CD14-positive monocyte (primary cell): ENCODE results near the gene THAP7. TPM values are rescaled to one million over a fixed set of nuclear protein-coding genes. Genes with fewer than 3 reads are reported as not detected.

ENCODE experiments used
- DNase-seq, 3 donors: peaks; one replicate each; pipeline ENCODE4 v3.0.0-alpha.2; 2011 to 2022
- H2AFZ ChIP-seq: 2 replicates; pipeline ENCODE4 v1.6.0; 2012; ENCODE audit warnings: mild to moderate bottlenecking, low read depth, low read length, inconsistent platforms; ENCODE audit not compliant: insufficient read depth, poor library complexity, severe bottlenecking
- H3K27ac ChIP-seq, 2 donors: 1 replicate in 1 of 2; 2 replicates in 1 of 2; pipeline ENCODE4 v1.5.1; 2012 to 2013; ENCODE audit warnings: low read length in 2 of 2, control low read depth in 1 of 2, inconsistent platforms in 1 of 2, low read depth in 1 of 2, mild to moderate bottlenecking in 1 of 2
- H3K27me3 ChIP-seq, 2 donors: one replicate each; pipeline versions ENCODE4 v1.6.0 to v1.6.1; 2011 to 2013; ENCODE audit warnings: low read length in 2 of 2; ENCODE audit not compliant: control insufficient read depth in 2 of 2, insufficient read depth in 2 of 2
- H3K36me3 ChIP-seq, 2 donors: replicated peaks in 1 of 2; 1 replicate in 1 of 2; 2 replicates in 1 of 2; pipeline versions ENCODE4 v1.5.1 to v1.6.1; 2012 to 2013; ENCODE audit warnings: low read length in 2 of 2, control low read depth in 1 of 2, inconsistent platforms in 1 of 2, mild to moderate bottlenecking in 1 of 2; ENCODE audit not compliant: insufficient read depth in 2 of 2, control insufficient read depth in 1 of 2
- H3K4me1 ChIP-seq, 2 donors: 1 replicate in 1 of 2; 2 replicates in 1 of 2; pipeline versions ENCODE4 v1.5.1 to v1.6.1; 2012 to 2013; ENCODE audit warnings: low read length in 2 of 2, control low read depth in 1 of 2, inconsistent platforms in 1 of 2, mild to moderate bottlenecking in 1 of 2, moderate library complexity in 1 of 2; ENCODE audit not compliant: insufficient read depth in 2 of 2, control insufficient read depth in 1 of 2
- H3K4me2 ChIP-seq: replicated peaks from 2 replicates; pipeline ENCODE3; 2012; ENCODE audit warnings: low read length, moderate library complexity, mild to moderate bottlenecking; ENCODE audit not compliant: poor library complexity, severe bottlenecking; ENCODE audit errors: extremely low read depth
- H3K4me3 ChIP-seq, 3 experiments: fragments of 200-600 bp in 1 of 3; sonication (generic) in 1 of 3; replicated peaks in 1 of 3; 1 replicate in 2 of 3; 2 replicates in 1 of 3; pipeline ENCODE4 v1.5.1; 2011 to 2013; ENCODE audit warnings: low read length in 3 of 3, mild to moderate bottlenecking in 3 of 3, control low read depth in 2 of 3, low read depth in 2 of 3, inconsistent platforms in 1 of 3, moderate library complexity in 1 of 3
- H3K79me2 ChIP-seq: 2 replicates; pipeline ENCODE4 v1.6.0; 2012; ENCODE audit warnings: mild to moderate bottlenecking, control low read depth, inconsistent platforms, low read length, moderate library complexity; ENCODE audit not compliant: insufficient read depth
- H3K9ac ChIP-seq: 2 replicates; pipeline ENCODE4 v1.6.0; 2017; ENCODE audit warnings: low read length, mild to moderate bottlenecking; ENCODE audit not compliant: insufficient read depth, poor library complexity, severe bottlenecking
- H3K9me3 ChIP-seq, 2 donors: replicated peaks in 1 of 2; 1 replicate in 1 of 2; 2 replicates in 1 of 2; pipeline versions ENCODE4 v1.5.1 to v1.6.1; 2012 to 2013; ENCODE audit warnings: low read length in 2 of 2, control low read depth in 1 of 2; ENCODE audit not compliant: control insufficient read depth in 1 of 2, insufficient read depth in 1 of 2
- H4K20me1 ChIP-seq: 2 replicates; pipeline ENCODE4 v1.6.0; 2012; ENCODE audit warnings: mild to moderate bottlenecking, low read length, control low read depth, moderate library complexity; ENCODE audit not compliant: insufficient read depth
- H3K27ac Mint-ChIP-seq, 7 donors: one replicate each; pipeline ENCODE4 v1.8.0; 2020; ENCODE audit warnings: mild to moderate bottlenecking in 7 of 7, mixed read lengths in 7 of 7, moderate library complexity in 6 of 7, inconsistent platforms in 2 of 7
- H3K27me3 Mint-ChIP-seq, 3 donors: one replicate each; pipeline ENCODE4 v1.8.0; 2021 to 2022; ENCODE audit warnings: low read depth in 3 of 3, mild to moderate bottlenecking in 3 of 3, mixed read lengths in 3 of 3, moderate library complexity in 3 of 3, inconsistent platforms in 1 of 3
- H3K36me3 Mint-ChIP-seq, 2 donors: one replicate each; pipeline ENCODE4 v1.8.0; 2020; ENCODE audit warnings: mixed read lengths in 2 of 2, inconsistent platforms in 1 of 2, mild to moderate bottlenecking in 1 of 2
- H3K4me1 Mint-ChIP-seq: one replicate; pipeline ENCODE4 v1.8.0; 2020; ENCODE audit warnings: mild to moderate bottlenecking, mixed read lengths
- H3K4me3 Mint-ChIP-seq, 2 donors: one replicate each; pipeline ENCODE4 v1.8.0; 2020; ENCODE audit warnings: mild to moderate bottlenecking in 2 of 2, mixed read lengths in 2 of 2, moderate library complexity in 1 of 2
- H3K9me3 Mint-ChIP-seq, 7 donors: one replicate each; pipeline ENCODE4 v1.8.0; 2020 to 2022; ENCODE audit warnings: mixed read lengths in 7 of 7, mild to moderate bottlenecking in 6 of 7, moderate library complexity in 6 of 7, inconsistent platforms in 2 of 7
- CTCF ChIP-seq: fragments of 200-600 bp; IDR thresholded peaks from one replicate; pipeline ENCODE4 v1.8.0; 2022; ENCODE audit warnings: antibody characterized with exemption, mild to moderate bottlenecking
- WGBS: methylation state at CpG from one replicate; pipeline ENCODE4 v1.1.5; 2013; ENCODE audit warnings: missing lambda C conversion rate; ENCODE audit not compliant: insufficient coverage; 5-methylcytosine and 5-hydroxymethylcytosine counted together
- intact Hi-C, 2 donors: fragments of 100-400 bp; cut with micrococcal nuclease; formaldehyde crosslinking; loops; one replicate each; pipeline versions ENCODE4 v1.15.0 to v1.15.1; 2023
- polyA plus RNA-seq, 3 donors: library from polyadenylated mRNA; depleted of rRNA in 1 of 3; unstranded in 2 of 3; stranded (reverse) in 1 of 3; fragments of 300-500 nt in 2 of 3; fragments of >200 nt in 1 of 3; fragmentation: Illumina TruSeq in 2 of 3; gene quantifications; 1 replicate in 2 of 3; 2 replicates in 1 of 3; pipeline ENCODE4 v1.2.3, GENCODE V29; 2012 to 2021

THAP7 gene
- polyA plus RNA-seq, 3 donors = 18.4 to 22.9 (median 19.8) TPM

GRCh38 chr22:20983081-20983771, 18.7 kb downstream of the THAP7 start:
- peaks cover 0 to 3% of the 10 kb centered on the region in 2 donors for H3K27me3 ChIP-seq
- H3K4me1 Mint-ChIP-seq = peaks cover 43% of the 10 kb centered on the region
- no peak for TF ChIP-seq CTCF
- H3K79me2 ChIP-seq = peaks cover 15% of the 10 kb centered on the region
- 60% methylated on average over 1 of the region's 5 CpGs for WGBS
- H4K20me1 ChIP-seq = no peaks in the 10 kb centered on the region
- H3K27me3 Mint-ChIP-seq = peaks cover 4 to 11% (median 10%) of the 10 kb centered on the region in 3 donors
- intact Hi-C loops = loop anchor here in 1 of 2 donors (10.0 kb wide), 1 partner anchor 62 kb away; the partner anchor contains the start of gene LRRC74B
- H3K27ac ChIP-seq = peak overlapping the region in 1 of 2 donors; percentile 90
- peak overlapping the region in 2 of 3 experiments; percentile 61 to 80 for H3K4me3 ChIP-seq
- H2AFZ ChIP-seq = peak overlapping the region; percentile 92
- peak overlapping the region; percentile 73 for H3K9ac ChIP-seq
- H3K4me1 ChIP-seq = peaks cover 31 to 46% of the 10 kb centered on the region in 2 donors
- H3K27ac Mint-ChIP-seq = peak overlapping the region in 2 of 7 donors; percentile 64 to 84
- peak overlapping the region; percentile 77 for H3K4me2 ChIP-seq
- H3K36me3 ChIP-seq = peaks cover 30 to 35% of the 10 kb centered on the region in 2 donors
- H3K4me3 Mint-ChIP-seq = peak overlapping the region; percentile 88 to 98
- H3K9me3 Mint-ChIP-seq = peaks cover 9 to 12% (median 10%) of the 10 kb centered on the region in 7 donors
- DNase-seq = no peak
- peaks cover 44 to 45% of the 10 kb centered on the region in 2 donors for H3K36me3 Mint-ChIP-seq
- peaks cover 8 to 9% of the 10 kb centered on the region in 2 donors for H3K9me3 ChIP-seq

GRCh38 chr22:20982563-20982882, 19.4 kb downstream of the THAP7 start:
- H4K20me1 ChIP-seq = no peaks in the 10 kb centered on the region
- WGBS = 0% methylated on average over 11 of the region's 12 CpGs
- peaks cover 10 to 19% (median 13%) of the 10 kb centered on the region in 7 donors for H3K9me3 Mint-ChIP-seq
- peak overlapping the region in 1 of 2 donors; percentile 90 for H3K27ac ChIP-seq
- peaks cover 31 to 46% of the 10 kb centered on the region in 2 donors for H3K4me1 ChIP-seq
- peak overlapping the region; percentile 88 to 98 for H3K4me3 Mint-ChIP-seq
- H3K9ac ChIP-seq = peak overlapping the region; percentile 73
- H3K4me2 ChIP-seq = peak overlapping the region; percentile 77
- TF ChIP-seq CTCF = no peak
- H3K27ac Mint-ChIP-seq = peak overlapping the region in 6 of 7 donors; percentile 30 to 91 (median 86)
- peak overlapping the region; percentile 61 to 80 (median 73) for H3K4me3 ChIP-seq
- H3K9me3 ChIP-seq = peaks cover 9 to 10% of the 10 kb centered on the region in 2 donors
- no peak for DNase-seq
- H3K79me2 ChIP-seq = peaks cover 15% of the 10 kb centered on the region
- H3K4me1 Mint-ChIP-seq = peaks cover 43% of the 10 kb centered on the region
- peak overlapping the region; percentile 92 for H2AFZ ChIP-seq
- H3K36me3 Mint-ChIP-seq = peaks cover 39 to 40% of the 10 kb centered on the region in 2 donors
- intact Hi-C loops = loop anchor here in 1 of 2 donors (10.0 kb wide), 1 partner anchor 62 kb away; the partner anchor contains the start of gene LRRC74B
- peaks cover 4 to 11% (median 10%) of the 10 kb centered on the region in 3 donors for H3K27me3 Mint-ChIP-seq
- H3K36me3 ChIP-seq = peaks cover 23 to 29% of the 10 kb centered on the region in 2 donors
- H3K27me3 ChIP-seq = peaks cover 0 to 3% of the 10 kb centered on the region in 2 donors
